HG02943 (cell line): Measurements from ENCODE around the gene STX1B.
"Not testable (repeated sequence)": the region's sequence is repeated elsewhere in the genome, so short reads cannot be mapped to it uniquely, and the experiment has no call there.

Experiments
- ATAC-seq: cut with Tn5 transposase; IDR thresholded peaks from one replicate; pipeline ENCODE4 v1.9.1; 2021; ENCODE audit warnings: mild to moderate bottlenecking, low read depth, moderate library complexity; ENCODE audit not compliant: unreplicated experiment

STX1B gene

GRCh38 chr16:30956601-30957455 lies 53.6 kb downstream of the STX1B start:
- ATAC-seq, result peak; percentile 49

- no peak for ATAC-seq
Observed at GRCh38 chr16:30954993-30955392, 55.4 kb downstream of the STX1B start.

- ATAC-seq, result no peak
Observed at GRCh38 chr16:30953511-30954124, 56.8 kb downstream of the STX1B start.

- ATAC-seq, result no peak
Observed at GRCh38 chr16:30953111-30953510, 57.3 kb downstream of the STX1B start.

- no peak for ATAC-seq
Observed at GRCh38 chr16:30951750-30952149, 58.7 kb downstream of the STX1B start.

- ATAC-seq, result no peak
Observed at GRCh38 chr16:30951193-30951592, 59.2 kb downstream of the STX1B start.

GRCh38 chr16:30950516-30951065 lies 59.8 kb downstream of the STX1B start:
- no peak for ATAC-seq

- peak; percentile 46 for ATAC-seq
Observed at GRCh38 chr16:30949650-30950515, 60.6 kb downstream of the STX1B start.

- ATAC-seq, result peak; percentile 62
Observed at GRCh38 chr16:30948667-30949649, 61.5 kb downstream of the STX1B start, which contains the start of gene ORAI3. ORAI3 (plus strand) TSS chr16:30949068; CDS start chr16:30949290, 222 bp downstream.

- ATAC-seq, result peak; percentile 10
Observed at GRCh38 chr16:30947859-30948666, 62.4 kb downstream of the STX1B start.

- no peak for ATAC-seq
Observed at GRCh38 chr16:30947541-30947858, 62.9 kb downstream of the STX1B start.

GRCh38 chr16:30946671-30947540 lies 63.5 kb downstream of the STX1B start:
- ATAC-seq, result no peak

- no peak for ATAC-seq
Observed at GRCh38 chr16:30944352-30944751, 66.1 kb downstream of the STX1B start.

- no peak for ATAC-seq
Observed at GRCh38 chr16:30942426-30942806, 68.0 kb downstream of the STX1B start.

GRCh38 chr16:30941600-30942425 lies 68.6 kb downstream of the STX1B start:
- ATAC-seq, result peak; percentile 84

- ATAC-seq, result not testable (repeated sequence)
Observed at GRCh38 chr16:30939571-30939970, 70.9 kb downstream of the STX1B start.
